SK-N-SH (cell line): ENCODE data around the gene COX7B. TPM values are rescaled to one million over a fixed set of nuclear protein-coding genes. Genes with fewer than 3 reads are reported as not detected.

ENCODE experiments used
- CTCF ChIA-PET: fragments of 300-600, 350-600 bp; formaldehyde crosslinking; extraction: SDS; loops from one replicate; lab custom pipeline; 2021; lab: Yijun Ruan, JAX
- POLR2A ChIA-PET: fragments of 350-600 bp; sonication (Branson Sonifier 250); formaldehyde crosslinking; extraction: SDS; loops from one replicate; lab custom pipeline; 2020; ENCODE audit warnings: antibody characterized with exemption, inconsistent platforms; lab: Yijun Ruan, JAX
- DNase-seq: peaks from one replicate; pipeline ENCODE4 v3.0.0; 2012
- H2AFZ ChIP-seq: fragments of 200-600 bp; sonication (generic); 2 replicates; pipeline ENCODE4 v1.8.1; 2016; ENCODE audit warnings: antibody characterized with exemption, mild to moderate bottlenecking, low read depth
- H3F3A ChIP-seq: fragments of 200-600 bp; sonication (generic); replicated peaks from 2 replicates; pipeline ENCODE3; 2016; ENCODE audit warnings: antibody characterized with exemption, mild to moderate bottlenecking; ENCODE audit not compliant: insufficient read depth
- H3K27ac ChIP-seq, 2 experiments: fragments of 200-500 bp in 1 of 2; fragments of 200-600 bp in 1 of 2; sonication (Bioruptor generic) in 1 of 2; sonication (generic), shearing (Covaris generic) in 1 of 2; 2 replicates each; pipeline versions ENCODE4 v1.5.1 to v1.6.1; 2014 to 2016; ENCODE audit warnings: low read depth in 2 of 2, inconsistent platforms in 1 of 2, low read length in 1 of 2, mild to moderate bottlenecking in 1 of 2, mixed read lengths in 1 of 2
- H3K27me3 ChIP-seq: fragments of 200-600 bp; sonication (generic), shearing (Covaris generic); 2 replicates; pipeline ENCODE4 v1.6.1; 2016; ENCODE audit warnings: mixed run types; ENCODE audit not compliant: insufficient read depth
- H3K36me3 ChIP-seq, 2 experiments: fragments of 200-500 bp in 1 of 2; fragments of 200-600 bp in 1 of 2; sonication (Bioruptor generic) in 1 of 2; sonication (generic) in 1 of 2; replicated peaks in 1 of 2; 2 replicates each; pipeline versions ENCODE3 to v1.5.1; 2014 to 2016; ENCODE audit warnings: low read length in 1 of 2, mild to moderate bottlenecking in 1 of 2; ENCODE audit not compliant: insufficient read depth in 2 of 2, control insufficient read depth in 1 of 2
- H3K4me1 ChIP-seq, 2 experiments: fragments of 200-500 bp in 1 of 2; fragments of 200-600 bp in 1 of 2; sonication (Bioruptor generic) in 1 of 2; sonication (generic), shearing (Covaris generic) in 1 of 2; 2 replicates each; pipeline versions ENCODE4 v1.5.1 to v1.6.1; 2014 to 2016; ENCODE audit warnings: low read depth in 1 of 2, low read length in 1 of 2, mixed run types in 1 of 2; ENCODE audit not compliant: insufficient read depth in 2 of 2, control insufficient read depth in 1 of 2
- H3K4me2 ChIP-seq: fragments of 200-600 bp; sonication (generic), shearing (Covaris generic); 2 replicates; pipeline ENCODE4 v1.6.1; 2017; ENCODE audit warnings: mixed run types
- H3K4me3 ChIP-seq, 2 experiments: fragments of 200-500 bp in 1 of 2; fragments of 200-600 bp in 1 of 2; sonication (Bioruptor generic) in 1 of 2; sonication (generic), shearing (Covaris generic) in 1 of 2; 2 replicates each; pipeline versions ENCODE4 v1.5.1 to v1.8.1; 2014 to 2016; ENCODE audit warnings: low read depth in 2 of 2, inconsistent platforms in 1 of 2, low read length in 1 of 2, mild to moderate bottlenecking in 1 of 2, mixed read lengths in 1 of 2, moderate library complexity in 1 of 2
- H3K79me2 ChIP-seq: fragments of 200-600 bp; sonication (generic); 2 replicates; pipeline ENCODE4 v1.8.1; 2017; ENCODE audit warnings: mild to moderate bottlenecking; ENCODE audit not compliant: insufficient read depth
- H3K9ac ChIP-seq: fragments of 200-600 bp; sonication (generic); 2 replicates; pipeline ENCODE4 v1.6.1; 2017; ENCODE audit warnings: mixed run types
- H3K9me2 ChIP-seq: fragments of 200-600 bp; sonication (generic); 2 replicates; pipeline ENCODE4 v1.6.1; 2017; ENCODE audit warnings: mixed run types
- H3K9me3 ChIP-seq: fragments of 200-600 bp; sonication (generic); 2 replicates; pipeline ENCODE4 v1.6.1; 2017; ENCODE audit warnings: mixed run types, mild to moderate bottlenecking, moderate library complexity
- H4K20me1 ChIP-seq: fragments of 200-600 bp; sonication (generic); 2 replicates; pipeline ENCODE4 v1.6.1; 2017; ENCODE audit warnings: mild to moderate bottlenecking, mixed run types; ENCODE audit not compliant: insufficient read depth
- CHD2 ChIP-seq: fragments of 150-350 bp; IDR thresholded peaks from 2 replicates; pipeline ENCODE4 v1.6.1; 2018; ENCODE audit warnings: low read length; ENCODE audit not compliant: partially characterized antibody
- ELF1 ChIP-seq: IDR thresholded peaks from 2 replicates; pipeline ENCODE4 v1.4.0; 2012
- EP300 ChIP-seq, 2 experiments: IDR thresholded peaks; 2 replicates each; pipeline versions ENCODE4 v1.4.0 to v1.6.1; 2012; ENCODE audit warnings: borderline replicate concordance in 1 of 2, low read depth in 1 of 2, low read length in 1 of 2
- EZH2phosphoT487 ChIP-seq: fragments of 200-600 bp; sonication (generic); IDR thresholded peaks from 2 replicates; pipeline ENCODE4 v1.6.1; 2017; ENCODE audit warnings: low read depth, mixed run types, mild to moderate bottlenecking, antibody characterized with exemption, moderate library complexity, borderline replicate concordance
- FOSL2 ChIP-seq: IDR thresholded peaks from 2 replicates; pipeline ENCODE4 v1.4.0; 2012; ENCODE audit warnings: low read depth, mild to moderate bottlenecking, moderate library complexity, borderline replicate concordance
- FOXM1 ChIP-seq: IDR thresholded peaks from 2 replicates; pipeline ENCODE4 v1.4.0; 2012; ENCODE audit warnings: low read depth, mild to moderate bottlenecking
- GABPA ChIP-seq: IDR thresholded peaks from 2 replicates; pipeline ENCODE4 v1.4.0; 2012; ENCODE audit warnings: low read depth, mild to moderate bottlenecking
- GATA2 ChIP-seq: sonication (generic); formaldehyde crosslinking; IDR thresholded peaks from 2 replicates; pipeline ENCODE4 v1.5.0; 2020; ENCODE audit warnings: mild to moderate bottlenecking, missing genetic modification reagents
- IRF3 ChIP-seq: fragments of 150-350 bp; IDR thresholded peaks from 2 replicates; pipeline ENCODE4 v1.6.1; 2016; ENCODE audit warnings: mild to moderate bottlenecking, low read depth, low read length
- JUND ChIP-seq: IDR thresholded peaks from 2 replicates; pipeline ENCODE4 v1.4.0; 2012
- MAX ChIP-seq: IDR thresholded peaks from 2 replicates; pipeline ENCODE4 v1.4.0; 2012; ENCODE audit warnings: low read depth
- MEF2A ChIP-seq: IDR thresholded peaks from 2 replicates; pipeline ENCODE4 v1.4.0; 2012; ENCODE audit warnings: low read depth, borderline replicate concordance
- MXI1 ChIP-seq: IDR thresholded peaks from 2 replicates; pipeline ENCODE4 v1.6.1; 2012; ENCODE audit warnings: mild to moderate bottlenecking, low read depth, low read length, improper control_type of control experiment
- NFIC ChIP-seq: IDR thresholded peaks from 2 replicates; pipeline ENCODE4 v1.4.0; 2012; ENCODE audit warnings: borderline replicate concordance
- POLR2AphosphoS5 ChIP-seq: IDR thresholded peaks from 2 replicates; pipeline ENCODE4 v1.6.1; 2012; ENCODE audit warnings: low read depth, low read length
- RCOR1 ChIP-seq: fragments of 150-350 bp; IDR thresholded peaks from 2 replicates; pipeline ENCODE4 v1.6.1; 2017; ENCODE audit warnings: antibody characterized with exemption, low read length
- RFX5 ChIP-seq: IDR thresholded peaks from 2 replicates; pipeline ENCODE4 v1.6.1; 2012; ENCODE audit warnings: mild to moderate bottlenecking, improper control_type of control experiment, low read length
- SIN3A ChIP-seq: IDR thresholded peaks from 2 replicates; pipeline ENCODE4 v1.6.1; 2012; ENCODE audit warnings: low read depth, mild to moderate bottlenecking, low read length, moderate library complexity, borderline replicate concordance
- SMC3 ChIP-seq: IDR thresholded peaks from 2 replicates; pipeline ENCODE4 v1.6.1; 2012; ENCODE audit warnings: low read depth, low read length, improper control_type of control experiment
- TAF1 ChIP-seq: IDR thresholded peaks from 2 replicates; pipeline ENCODE4 v1.6.1; 2012; ENCODE audit warnings: low read depth, mild to moderate bottlenecking, low read length, moderate library complexity, borderline replicate concordance
- TCF12 ChIP-seq: IDR thresholded peaks from 2 replicates; pipeline ENCODE4 v1.4.0; 2012
- TEAD4 ChIP-seq: IDR thresholded peaks from 2 replicates; pipeline ENCODE4 v1.4.0; 2012; ENCODE audit warnings: mild to moderate bottlenecking, borderline replicate concordance; ENCODE audit not compliant: insufficient read depth
- YY1 ChIP-seq: IDR thresholded peaks from 2 replicates; pipeline ENCODE4 v1.4.0; 2012; ENCODE audit warnings: low read depth, mild to moderate bottlenecking
- ZBTB33 ChIP-seq: IDR thresholded peaks from 2 replicates; pipeline ENCODE4 v1.4.0; 2012; ENCODE audit warnings: low read depth, borderline replicate concordance
- whole genome bisulfite sequencing: methylation state at CpG from one replicate; pipeline ENCODE4 v1.1.6; 2017; ENCODE audit warnings: low lambda C conversion rate; 5-methylcytosine and 5-hydroxymethylcytosine counted together
- polyA plus RNA-seq, 3 experiments: library from polyadenylated mRNA; depleted of rRNA; stranded (reverse); fragments of >200 nt; gene quantifications; 2 replicates each; pipeline ENCODE4 v1.2.3, GENCODE V29; 2012
- TF ChIP-seq, protein P1 (sequence below): IDR thresholded peaks from 2 replicates; pipeline ENCODE4 v1.4.0; 2012; ENCODE audit warnings: low read depth, borderline replicate concordance
- TF ChIP-seq, protein P2 (sequence below): IDR thresholded peaks from 2 replicates; pipeline ENCODE4; 2012

The COX7B gene
- polyA plus RNA-seq, 1 of the 3 experiments (the other 2 are of a cell fraction): 1,029 TPM

DNA sequence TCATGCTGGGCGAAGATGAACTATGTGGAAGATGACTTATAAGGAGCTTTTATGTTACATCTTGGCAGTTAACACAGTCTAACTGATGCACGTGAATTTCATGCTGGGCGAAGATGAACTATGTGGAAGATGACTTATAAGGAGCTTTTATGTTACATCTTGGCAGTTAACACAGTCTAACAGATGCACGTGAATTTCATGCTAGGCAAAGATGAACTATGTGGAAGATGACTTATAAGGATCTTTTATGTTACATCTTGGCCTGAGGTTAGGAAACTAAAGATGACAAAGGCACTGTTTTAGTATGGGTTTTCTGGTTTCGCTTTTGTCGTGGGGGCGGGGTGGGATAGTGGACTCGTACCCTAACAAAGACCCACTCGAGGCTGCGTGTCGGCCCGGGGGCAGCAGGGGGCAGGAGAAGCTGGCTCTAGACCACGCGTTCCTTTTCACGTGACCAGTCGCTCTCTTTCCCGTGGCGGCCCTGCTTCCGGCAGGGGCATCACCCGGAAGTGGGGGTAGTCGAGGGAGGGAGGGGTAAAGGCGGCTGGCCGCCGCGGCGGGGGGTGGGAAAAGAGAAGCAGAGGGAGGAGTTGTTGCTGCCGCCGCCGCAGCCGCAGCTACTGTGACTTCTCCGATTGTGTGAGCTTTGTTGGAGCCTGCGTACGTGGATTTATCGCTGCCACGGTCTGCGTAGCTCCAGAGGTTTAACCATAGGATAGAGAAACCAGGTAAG lies 11.0 kb downstream of the COX7B start, which contains the start of gene ATP7A:
TSS of gene ATP7A (plus strand) at position 586 of the 733 bp plus-strand sequence. CDS start 60,949 bp downstream, outside the sequence.
- peaks cover 16% of the 10 kb centered on the region for H3F3A ChIP-seq
- no peaks in the 10 kb centered on the region for H3K9me3 ChIP-seq
- CTCF ChIA-PET: interaction anchor here (0.6 to 2.8 kb wide), 11 partner anchors 10 to 195 kb away, joined by 3 to 18 read pairs (median 5); partner anchors contain the start of gene COX7B
- H3K4me3 ChIP-seq: peak within 1 kb of the TSS; percentile 77 to 80
- H3K27me3 ChIP-seq: no peaks in the 10 kb centered on the region
- H4K20me1 ChIP-seq: no peaks in the 10 kb centered on the region
- 9% methylated on average over 26 of the region's 36 CpGs for WGBS
- POLR2A ChIA-PET: interaction anchor here (1.4 kb wide), 1 partner anchor 11 kb away, joined by 8 read pairs; the partner anchor contains the start of gene COX7B
- peaks cover 0 to 3% of the 10 kb centered on the region in 2 experiments; a peak in 2 of 4 replicates for H3K4me1 ChIP-seq
- no peaks in the 10 kb centered on the region for H3K79me2 ChIP-seq
- H3K36me3 ChIP-seq: peaks cover 0 to 3% of the 10 kb centered on the region in 2 experiments
- H3K9me2 ChIP-seq: no peaks in the 10 kb centered on the region
- DNase-seq: peak; percentile 92
- peak within 1 kb of the TSS; percentile 69 to 80 for H3K27ac ChIP-seq
- peak within 1 kb of the TSS; percentile 92 for H2AFZ ChIP-seq
- peak within 1 kb of the TSS; percentile 68 for H3K9ac ChIP-seq
- peak within 1 kb of the TSS; percentile 89 for H3K4me2 ChIP-seq
- TF ChIP-seq, protein P1, sequence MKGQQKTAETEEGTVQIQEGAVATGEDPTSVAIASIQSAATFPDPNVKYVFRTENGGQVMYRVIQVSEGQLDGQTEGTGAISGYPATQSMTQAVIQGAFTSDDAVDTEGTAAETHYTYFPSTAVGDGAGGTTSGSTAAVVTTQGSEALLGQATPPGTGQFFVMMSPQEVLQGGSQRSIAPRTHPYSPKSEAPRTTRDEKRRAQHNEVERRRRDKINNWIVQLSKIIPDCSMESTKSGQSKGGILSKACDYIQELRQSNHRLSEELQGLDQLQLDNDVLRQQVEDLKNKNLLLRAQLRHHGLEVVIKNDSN: peak; percentile 92
- TF ChIP-seq EP300 (IDR thresholded peaks at IDR 0.05; ENCODE audit: borderline replicate concordance in 1 of 2, low read depth in 1 of 2, low read length in 1 of 2): peak; percentile 11 to 36; a peak in 1 of 4 replicates
- 0 out of 2 replicates have a peak, but pooled peaks have one; percentile 13 for TF ChIP-seq NFIC
- TF ChIP-seq, protein P2, sequence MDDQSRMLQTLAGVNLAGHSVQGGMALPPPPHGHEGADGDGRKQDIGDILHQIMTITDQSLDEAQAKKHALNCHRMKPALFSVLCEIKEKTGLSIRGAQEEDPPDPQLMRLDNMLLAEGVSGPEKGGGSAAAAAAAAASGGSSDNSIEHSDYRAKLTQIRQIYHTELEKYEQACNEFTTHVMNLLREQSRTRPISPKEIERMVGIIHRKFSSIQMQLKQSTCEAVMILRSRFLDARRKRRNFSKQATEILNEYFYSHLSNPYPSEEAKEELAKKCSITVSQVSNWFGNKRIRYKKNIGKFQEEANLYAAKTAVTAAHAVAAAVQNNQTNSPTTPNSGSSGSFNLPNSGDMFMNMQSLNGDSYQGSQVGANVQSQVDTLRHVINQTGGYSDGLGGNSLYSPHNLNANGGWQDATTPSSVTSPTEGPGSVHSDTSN: peak; percentile 28
- no peak for TF ChIP-seq JUND
- peak; percentile 76 for TF ChIP-seq CHD2
- 0 out of 2 replicates have a peak, but pooled peaks have one; percentile 29 for TF ChIP-seq TCF12
- 0 out of 2 replicates have a peak, but pooled peaks have one; percentile 14 for TF ChIP-seq ZBTB33
- TF ChIP-seq SMC3: peak; percentile 56
- peak; percentile 72; the same call in 1 of the 2 replicates for TF ChIP-seq SIN3A
- peak; percentile 79 for TF ChIP-seq GABPA
- TF ChIP-seq TAF1: peak; percentile 29; the same call in 1 of the 2 replicates
- TF ChIP-seq FOXM1: no peak
- no peak for TF ChIP-seq YY1
- no peak for TF ChIP-seq MEF2A
- peak; percentile 94 for TF ChIP-seq ELF1
- TF ChIP-seq EZH2phosphoT487: no peak
- TF ChIP-seq MAX: peak; percentile 92; the same call in 1 of the 2 replicates
- no peak; the same call in 1 of the 2 replicates for TF ChIP-seq FOSL2
- no peak for TF ChIP-seq RCOR1
- TF ChIP-seq POLR2AphosphoS5: peak; percentile 28; the same call in 1 of the 2 replicates
- TF ChIP-seq GATA2 (CRISPR knock-in tag): no peak
- TF ChIP-seq TEAD4: no peak
- TF ChIP-seq RFX5: no peak
- TF ChIP-seq MXI1: peak; percentile 39; the same call in 1 of the 2 replicates
- TF ChIP-seq IRF3: no peak
